HG03175 (cell line): Measurements from ENCODE around the gene DEPDC5.
"Not testable (repeated sequence)": the region's sequence is repeated elsewhere in the genome, so short reads cannot be mapped to it uniquely, and the experiment has no call there.

Experiments used
- ATAC-seq: cut with Tn5 transposase; IDR thresholded peaks from one replicate; pipeline ENCODE4 v1.9.1; 2021; ENCODE audit warnings: mild to moderate bottlenecking, moderate library complexity; ENCODE audit not compliant: unreplicated experiment

Gene DEPDC5

DNA sequence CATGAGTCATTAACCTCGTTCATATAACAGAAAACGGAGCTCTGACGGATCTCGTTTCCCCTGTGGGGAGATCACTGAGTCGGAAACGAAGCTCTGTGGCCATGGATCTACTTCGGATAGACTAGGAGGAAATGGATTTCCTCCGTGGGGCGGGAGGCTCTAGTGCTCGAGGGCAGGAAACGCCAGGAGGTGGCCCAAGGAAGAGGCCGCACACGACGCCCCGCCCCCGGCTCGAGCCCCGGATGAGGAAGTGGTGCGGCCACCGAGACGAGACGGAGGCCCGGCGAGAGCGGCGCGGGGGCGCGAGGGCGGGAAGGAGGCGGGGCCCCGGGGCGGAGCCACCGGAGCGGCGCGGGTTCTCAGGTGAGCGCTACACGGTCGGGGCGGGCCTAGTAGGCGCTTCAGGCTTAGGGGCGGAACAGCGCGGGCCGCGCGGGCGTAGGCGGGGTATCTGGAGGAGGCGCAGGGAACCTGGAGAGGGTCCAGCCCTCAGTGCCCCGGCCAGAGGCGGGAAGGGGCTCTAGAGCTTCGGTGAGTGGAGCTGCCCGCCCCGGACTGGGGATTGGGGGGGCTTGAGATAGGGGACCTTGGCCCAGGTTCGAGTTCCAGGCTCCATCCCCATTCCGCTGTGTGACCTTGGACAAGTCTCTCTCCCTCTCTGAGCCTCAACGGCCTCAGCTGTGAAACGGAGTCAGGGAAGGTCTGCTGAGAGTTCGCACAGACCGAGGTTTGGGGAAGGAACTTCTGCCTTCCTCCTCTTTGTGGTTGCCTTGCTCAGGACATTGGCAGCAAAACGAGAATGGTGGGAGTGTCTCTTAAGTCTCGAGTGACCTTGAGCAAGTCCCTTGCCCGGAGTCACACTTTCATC, at the start of gene DEPDC5:
DEPDC5 (plus strand) TSS at position 386 of the 868 bp plus-strand sequence. CDS start 903 bp downstream, outside the sequence.
- peak; percentile 68 for ATAC-seq

DNA sequence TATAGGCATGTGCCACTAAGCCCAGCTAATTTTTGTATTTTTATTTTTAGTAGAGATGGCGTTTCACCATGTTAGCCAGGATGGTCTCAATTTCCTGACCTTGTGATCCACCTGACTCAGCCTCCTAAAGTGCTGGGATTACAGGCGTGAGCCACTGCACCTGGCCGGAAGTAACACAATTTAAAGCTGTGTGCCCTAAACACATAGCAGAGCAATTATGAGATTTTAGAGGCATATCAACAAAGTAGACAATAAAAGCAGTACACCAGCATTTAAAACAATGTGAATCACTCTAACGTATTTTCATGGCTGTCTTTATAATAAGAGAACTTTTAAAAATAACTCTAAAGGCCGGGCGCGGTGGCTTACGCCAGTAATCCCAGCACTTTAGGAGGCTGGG, 46.3 kb upstream of the DEPDC5 start:
- no peak for ATAC-seq

GRCh38 chr22:31711226-31711625, 42.6 kb upstream of the DEPDC5 start:
- ATAC-seq = not testable (repeated sequence)

GRCh38 chr22:31715147-31715778, 38.6 kb upstream of the DEPDC5 start:
- ATAC-seq = no peak

GRCh38 chr22:31719850-31720471, 33.9 kb upstream of the DEPDC5 start:
- ATAC-seq = no peak

DNA sequence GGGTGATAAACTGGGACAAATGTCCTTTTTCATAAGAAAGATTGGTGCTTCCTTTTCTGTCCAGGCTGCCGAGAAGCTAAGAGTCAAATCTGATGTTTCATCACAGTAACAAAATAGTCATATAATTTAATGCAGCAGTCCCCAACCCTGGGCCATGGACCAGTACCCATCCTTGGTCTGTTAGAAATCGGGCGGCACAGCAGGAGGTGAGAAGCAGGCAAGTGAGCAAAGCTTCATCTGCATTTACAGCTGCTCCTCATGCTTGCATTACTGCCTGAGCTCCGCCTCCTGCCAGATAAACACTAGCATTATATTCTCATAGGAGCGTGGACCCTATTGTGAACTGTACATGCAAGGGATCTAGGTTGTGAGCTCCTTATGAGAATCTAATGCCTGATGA, 30.1 kb upstream of the DEPDC5 start:
- ATAC-seq = no peak

GRCh38 chr22:31726692-31727091, 27.1 kb upstream of the DEPDC5 start:
- no peak for ATAC-seq

DNA sequence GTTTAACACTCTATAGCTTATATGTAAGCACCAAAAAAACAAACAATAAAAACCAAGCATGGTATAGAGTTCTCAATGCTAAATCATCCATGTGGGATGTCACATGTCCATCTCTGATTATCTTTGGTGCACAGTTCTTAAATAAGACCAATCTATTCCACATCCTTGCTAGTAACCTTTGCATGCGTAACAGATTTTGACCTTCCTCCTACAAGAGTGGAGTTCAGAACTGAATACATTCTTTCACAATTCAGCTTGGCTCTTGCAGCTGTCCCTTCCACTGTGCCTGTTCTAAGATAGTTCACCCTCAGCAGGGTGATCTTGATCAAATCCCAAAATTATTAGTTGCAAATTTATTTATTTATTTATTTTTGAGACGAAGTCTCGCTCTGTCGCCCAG, 25.0 kb upstream of the DEPDC5 start:
- no peak for ATAC-seq

GRCh38 chr22:31730344-31730711, 23.5 kb upstream of the DEPDC5 start:
- no peak for ATAC-seq

- ATAC-seq = no peak
Measured at GRCh38 chr22:31732089-31732829, 21.6 kb upstream of the DEPDC5 start.

- no peak for ATAC-seq
Measured at GRCh38 chr22:31733580-31734079, 20.2 kb upstream of the DEPDC5 start.

DNA sequence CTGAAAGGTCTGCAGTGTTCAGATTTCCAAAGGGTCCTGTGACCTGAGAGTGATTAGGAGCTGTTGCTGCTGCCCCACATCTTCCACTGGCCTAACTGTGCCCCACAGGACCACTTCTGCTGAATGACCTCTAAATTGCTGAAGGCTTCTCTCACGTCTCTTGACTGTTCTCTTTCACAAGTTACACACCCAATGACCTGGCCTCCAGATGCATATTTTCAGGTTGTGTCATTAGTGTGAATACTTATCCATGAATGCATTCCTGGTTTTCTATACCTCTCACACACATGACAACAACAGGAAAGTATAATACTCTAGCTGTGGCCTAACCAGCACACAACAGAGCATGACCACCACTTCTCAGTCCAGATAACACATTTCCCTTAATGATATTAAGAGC, 19.3 kb upstream of the DEPDC5 start:
- ATAC-seq = no peak

- no peak for ATAC-seq
Measured at GRCh38 chr22:31736458-31736857, 17.4 kb upstream of the DEPDC5 start.

DNA sequence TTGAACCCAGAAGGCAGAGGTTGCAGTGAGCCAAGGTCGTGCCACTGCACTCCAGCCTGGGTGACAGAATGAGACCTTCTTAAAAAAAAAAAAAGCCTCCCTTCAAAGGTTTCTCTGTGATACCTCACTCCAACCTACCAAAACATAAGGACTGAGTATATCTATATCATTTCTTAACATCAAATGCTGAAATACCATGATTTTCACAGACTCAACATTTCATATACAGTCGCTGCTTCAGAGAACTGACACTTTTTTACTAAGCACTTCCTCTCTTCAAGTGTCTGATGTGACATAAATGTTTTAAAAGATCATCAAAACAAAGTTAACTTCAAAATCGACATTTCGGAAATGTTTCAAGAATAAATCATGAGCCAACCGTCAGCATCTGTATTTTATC, 15.9 kb upstream of the DEPDC5 start:
- ATAC-seq = no peak

- no peak for ATAC-seq
Measured at GRCh38 chr22:31738566-31738965, 15.3 kb upstream of the DEPDC5 start.

- no peak for ATAC-seq
Measured at GRCh38 chr22:31739795-31740201, 14.0 kb upstream of the DEPDC5 start.

GRCh38 chr22:31740314-31740713, 13.5 kb upstream of the DEPDC5 start:
- ATAC-seq = not testable (repeated sequence)

GRCh38 chr22:31742115-31742514, 11.7 kb upstream of the DEPDC5 start:
- ATAC-seq = no peak

DNA sequence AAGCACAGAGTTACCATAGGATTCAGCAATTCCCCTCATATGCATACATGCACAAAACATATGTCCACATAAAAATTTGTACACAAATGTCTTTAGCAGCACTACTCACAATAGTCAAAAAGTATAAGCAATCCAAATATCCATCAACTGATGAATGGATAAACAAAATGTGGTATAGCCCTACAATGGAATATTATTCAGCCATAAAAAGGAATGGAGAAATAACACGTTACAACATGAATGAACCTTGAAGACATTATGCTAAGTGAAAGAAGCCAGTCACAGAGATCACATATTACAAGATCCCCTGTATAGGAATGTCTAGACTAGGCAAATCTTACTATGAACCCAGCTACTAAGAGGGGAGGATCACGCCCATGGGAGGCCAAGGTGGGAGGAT, 11.1 kb upstream of the DEPDC5 start:
- ATAC-seq = no peak

DNA sequence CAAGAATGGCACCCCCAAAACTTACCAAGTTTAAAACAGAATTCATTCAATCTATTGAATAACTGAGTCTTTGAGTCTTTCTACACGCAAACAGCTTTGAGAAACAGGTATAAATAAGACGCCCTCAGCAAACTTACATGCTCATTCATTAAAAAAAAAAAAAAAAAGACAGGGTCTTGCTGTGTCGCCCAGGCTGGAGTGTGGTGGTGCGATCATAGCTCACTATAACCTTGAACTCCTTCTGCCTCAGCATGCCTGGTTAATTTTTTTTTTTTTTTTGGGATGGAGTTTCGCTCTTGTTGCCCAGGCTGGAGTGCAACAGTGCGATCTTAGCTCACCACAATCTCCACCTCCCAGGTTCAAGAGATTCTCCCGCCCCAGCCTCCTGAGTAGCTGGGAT, 9.9 kb upstream of the DEPDC5 start:
- no peak for ATAC-seq

DNA sequence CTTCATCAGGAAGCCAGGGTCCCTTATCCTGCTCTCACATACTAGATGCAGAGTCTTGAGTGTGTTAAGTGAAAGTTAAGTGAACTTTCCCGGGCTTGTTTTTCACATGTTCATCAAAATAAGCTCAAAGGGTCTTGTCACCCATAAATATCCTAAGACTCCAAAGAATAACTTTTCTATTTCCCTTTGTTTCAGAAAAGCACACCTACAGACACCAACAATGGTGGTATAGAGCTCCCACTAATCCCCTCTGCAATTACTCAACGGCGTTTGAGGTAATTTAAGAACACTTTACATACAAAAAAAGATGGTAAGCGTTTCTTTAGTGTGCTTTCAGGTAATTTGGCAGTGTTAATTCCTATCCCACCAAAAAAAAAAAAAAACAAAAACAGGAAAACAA, 6.4 kb upstream of the DEPDC5 start:
- ATAC-seq = no peak
